ENCODE measurements around the gene GLB1L. TPM values are rescaled to one million over a fixed set of nuclear protein-coding genes. Genes with fewer than 3 reads are reported as not detected.

Gene GLB1L
- total RNA-seq, 1 experiment from 2014 or later: 6.1 TPM

GRCh38 chr2:219250049-219250781 is 5.0 kb upstream of the GLB1L start:
- no peaks in the 10 kb centered on the region for H3K9me3 Mint-ChIP-seq
- peaks cover 39% of the 10 kb centered on the region for H3K27me3 Mint-ChIP-seq (ENCODE audit: low read depth)
- DNase-seq (ENCODE audit: low spot score) (no peak), ATAC-seq (no peak)
- peaks cover 19% of the 10 kb centered on the region; the same call in 1 of the 2 replicates for H3K36me3 Mint-ChIP-seq
- ChIA-PET POLR2A (interaction anchor here (1.1 to 2.3 kb wide), 3 partner anchors 24 to 31 kb away, joined by 3 to 11 read pairs (median 3); partner anchors contain the start of gene ABCB6), CTCF (interaction anchor here (1.0 to 3.0 kb wide), 6 partner anchors 28 to 220 kb away, joined by 3 to 25 read pairs (median 4); partner anchors contain the start of gene DNAJB2)
- peaks cover 33% of the 10 kb centered on the region for H3K4me1 Mint-ChIP-seq
- H3K4me3 Mint-ChIP-seq: no peak overlapping the region
- H3K27ac Mint-ChIP-seq: no peak overlapping the region
- TF ChIP-seq PREB (CRISPR knock-in tag; IDR thresholded peaks at IDR 0.05; ENCODE audit: borderline replicate concordance) (no peak), ATF1 (CRISPR knock-in tag; IDR thresholded peaks at IDR 0.05) (no peak), ZBTB43 (CRISPR knock-in tag; IDR thresholded peaks at IDR 0.05) (no peak), ATF6 (CRISPR knock-in tag; IDR thresholded peaks at IDR 0.05) (no peak)

- Mint-ChIP-seq H3K9me3 (no peaks in the 10 kb centered on the region), H3K4me1 (peaks cover 31% of the 10 kb centered on the region), H3K27ac (peak overlapping the region; percentile 76; the same call in 1 of the 2 replicates), H3K27me3 (ENCODE audit: low read depth) (peaks cover 31% of the 10 kb centered on the region), H3K4me3 (no peak overlapping the region), H3K36me3 (peaks cover 19% of the 10 kb centered on the region; the same call in 1 of the 2 replicates)
- ChIA-PET CTCF (interaction anchor here (0.6 to 3.0 kb wide), 11 partner anchors 13 to 246 kb away, joined by 3 to 25 read pairs (median 3); partner anchors contain the start of genes ANKZF1, ATG9A and DNAJB2), POLR2A (interaction anchor here (1.1 to 2.3 kb wide), 4 partner anchors 25 to 296 kb away, joined by 3 to 11 read pairs (median 5); partner anchors contain the start of gene ABCB6)
- TF ChIP-seq GABPB1 (CRISPR knock-in tag; IDR thresholded peaks at IDR 0.05): peak; percentile 43; the same call in 1 of the 2 replicates
- TF ChIP-seq ZNF219 (CRISPR knock-in tag; IDR thresholded peaks at IDR 0.05; ENCODE audit: borderline replicate concordance): no peak
- ATAC-seq (no peak), DNase-seq (ENCODE audit: low spot score) (no peak)
Observed at GRCh38 chr2:219249203-219249980, 4.1 kb upstream of the GLB1L start.

GRCh38 chr2:219248845-219249202 is 3.6 kb upstream of the GLB1L start:
- Mint-ChIP-seq H3K27me3 (ENCODE audit: low read depth) (peaks cover 25% of the 10 kb centered on the region), H3K4me3 (no peak overlapping the region), H3K36me3 (peaks cover 19% of the 10 kb centered on the region; the same call in 1 of the 2 replicates), H3K9me3 (no peaks in the 10 kb centered on the region), H3K4me1 (peaks cover 31% of the 10 kb centered on the region), H3K27ac (peak overlapping the region; percentile 62; the same call in 1 of the 2 replicates)
- DNase-seq (ENCODE audit: low spot score): no peak
- ATAC-seq: no peak
- TF ChIP-seq ZNF121 (CRISPR knock-in tag; IDR thresholded peaks at IDR 0.05) (no peak), ZNF263 (CRISPR knock-in tag; IDR thresholded peaks at IDR 0.05; ENCODE audit: low read depth) (no peak), NR2C2 (CRISPR knock-in tag; IDR thresholded peaks at IDR 0.05) (no peak), ZSCAN18 (CRISPR knock-in tag; IDR thresholded peaks at IDR 0.05) (no peak), E2F4 (CRISPR knock-in tag; IDR thresholded peaks at IDR 0.05; ENCODE audit: borderline replicate concordance, low read depth) (no peak)
- ChIA-PET POLR2A (interaction anchor here (1.2 to 2.3 kb wide), 2 partner anchors 30 to 295 kb away, joined by 7 to 11 read pairs; partner anchors contain the start of gene ABCB6), CTCF (interaction anchor here (0.6 to 3.0 kb wide), 10 partner anchors 13 to 247 kb away, joined by 3 to 25 read pairs (median 4); partner anchors contain the start of genes ANKZF1, ATG9A and DNAJB2)

Data from WTC11 (cell line).